ENCODE data around the gene ARFGAP1.
"Not testable (repeated sequence)": the region's sequence is repeated elsewhere in the genome, so short reads cannot be mapped to it uniquely, and the experiment has no call there.

The ARFGAP1 gene

DNA sequence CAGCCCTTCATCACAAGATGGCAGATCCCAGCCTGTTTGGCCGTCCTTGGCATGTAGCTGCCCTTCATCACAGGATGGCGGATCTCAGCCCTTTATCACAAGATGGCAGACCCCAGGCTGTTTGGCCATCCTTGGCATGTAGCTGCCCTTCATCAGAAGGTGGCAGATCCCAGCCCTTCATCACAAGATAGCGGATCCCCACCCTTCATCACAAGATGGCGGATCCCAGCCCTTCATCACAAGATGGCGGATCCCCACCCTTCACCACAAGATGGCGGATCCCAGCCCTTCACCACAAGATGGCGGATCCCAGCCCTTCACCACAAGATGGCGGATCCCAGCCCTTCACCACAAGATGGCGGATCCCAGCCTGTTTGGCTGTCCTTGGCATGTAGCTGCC lies 62.4 kb downstream of the ARFGAP1 start:
- DNase-seq (ENCODE audit: low spot score) = not testable (repeated sequence)

- no peak for DNase-seq (ENCODE audit: low spot score)
Measured at GRCh38 chr20:63335711-63336110, 63.1 kb downstream of the ARFGAP1 start.

- no peak for DNase-seq (ENCODE audit: low spot score)
Measured at GRCh38 chr20:63336232-63336752, 63.7 kb downstream of the ARFGAP1 start.

GRCh38 chr20:63337786-63338420 lies 65.3 kb downstream of the ARFGAP1 start:
- no peak for DNase-seq (ENCODE audit: low spot score)

All from putamen (tissue), 1 donor.